Effector memory CD4-positive, alpha-beta T cell (primary cell): Measurements from ENCODE around the gene ALDOB.

Source experiments
- DNase-seq, 3 donors: peaks; one replicate each; pipeline ENCODE4 v3.0.0-alpha.2; 2020
- H3K27ac ChIP-seq: 2 replicates; pipeline ENCODE4 v1.7.0; 2013; ENCODE audit warnings: mild to moderate bottlenecking, low read length, moderate library complexity; ENCODE audit not compliant: insufficient read depth, poor library complexity, severe bottlenecking
- H3K27me3 ChIP-seq: replicated peaks from 2 replicates; pipeline ENCODE4 v1.7.0; 2013; ENCODE audit warnings: mild to moderate bottlenecking, low read length; ENCODE audit not compliant: insufficient read depth, control insufficient read depth, poor library complexity, severe bottlenecking
- H3K36me3 ChIP-seq: 2 replicates; pipeline ENCODE4 v1.7.0; 2013; ENCODE audit warnings: mild to moderate bottlenecking, low read length, moderate library complexity; ENCODE audit not compliant: control insufficient read depth, insufficient read depth
- H3K4me1 ChIP-seq: 2 replicates; pipeline ENCODE4 v1.7.0; 2013; ENCODE audit warnings: low read length, mild to moderate bottlenecking; ENCODE audit not compliant: control insufficient read depth, insufficient read depth, poor library complexity, severe bottlenecking
- H3K4me3 ChIP-seq: 2 replicates; pipeline ENCODE4 v1.7.0; 2013; ENCODE audit warnings: low read length, low read depth, mild to moderate bottlenecking; ENCODE audit not compliant: insufficient read depth, poor library complexity, severe bottlenecking
- H3K9me3 ChIP-seq: 2 replicates; pipeline ENCODE4 v1.7.0; 2013; ENCODE audit warnings: mild to moderate bottlenecking, low read length, moderate library complexity; ENCODE audit not compliant: control insufficient read depth

The ALDOB gene

GRCh38 chr9:101460965-101461364, 25.4 kb upstream of the ALDOB start:
- H3K36me3 ChIP-seq, result no peaks in the 10 kb centered on the region
- no peak for DNase-seq
- no peak overlapping the region for H3K4me3 ChIP-seq
- H3K27me3 ChIP-seq, result peaks cover 8% of the 10 kb centered on the region
- H3K27ac ChIP-seq, result no peak overlapping the region
- H3K9me3 ChIP-seq, result no peaks in the 10 kb centered on the region
- no peaks in the 10 kb centered on the region for H3K4me1 ChIP-seq

DNA sequence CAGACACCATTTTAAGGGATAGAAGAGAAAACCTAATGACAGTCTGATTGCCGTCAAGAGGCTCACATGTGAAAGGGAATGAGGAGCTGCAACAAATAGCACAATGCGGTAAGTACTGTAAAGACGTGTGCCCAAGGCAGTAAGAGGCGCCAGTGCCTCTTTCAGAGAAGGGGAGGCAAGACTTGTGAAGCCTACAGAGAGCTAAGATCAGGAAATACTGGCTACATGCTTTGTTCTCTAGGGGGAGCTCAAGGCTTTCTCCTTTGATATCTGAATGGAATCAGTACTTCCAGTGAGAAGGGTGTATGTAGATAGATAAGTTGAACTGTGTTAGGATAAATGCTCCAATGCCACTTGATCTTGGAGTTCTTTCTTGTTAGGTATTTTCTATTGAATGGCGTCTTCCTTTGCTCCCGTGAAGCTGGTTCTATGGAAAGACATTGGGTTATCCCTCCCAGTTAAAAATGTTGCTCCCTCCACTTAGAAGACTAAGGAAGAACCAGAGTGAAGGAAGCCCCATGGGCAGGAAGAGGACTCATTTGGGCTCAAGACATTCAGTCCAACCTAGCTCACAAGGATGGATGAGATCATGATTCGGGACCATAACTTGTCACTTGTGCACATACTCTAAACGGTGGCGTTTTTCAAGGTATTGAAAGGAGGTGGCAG, 23.5 kb upstream of the ALDOB start:
- no peak overlapping the region for H3K4me3 ChIP-seq
- H3K4me1 ChIP-seq, result no peaks in the 10 kb centered on the region
- no peaks in the 10 kb centered on the region for H3K9me3 ChIP-seq
- H3K27ac ChIP-seq, result no peak overlapping the region
- no peaks in the 10 kb centered on the region for H3K36me3 ChIP-seq
- DNase-seq, result no peak
- no peaks in the 10 kb centered on the region for H3K27me3 ChIP-seq

DNA sequence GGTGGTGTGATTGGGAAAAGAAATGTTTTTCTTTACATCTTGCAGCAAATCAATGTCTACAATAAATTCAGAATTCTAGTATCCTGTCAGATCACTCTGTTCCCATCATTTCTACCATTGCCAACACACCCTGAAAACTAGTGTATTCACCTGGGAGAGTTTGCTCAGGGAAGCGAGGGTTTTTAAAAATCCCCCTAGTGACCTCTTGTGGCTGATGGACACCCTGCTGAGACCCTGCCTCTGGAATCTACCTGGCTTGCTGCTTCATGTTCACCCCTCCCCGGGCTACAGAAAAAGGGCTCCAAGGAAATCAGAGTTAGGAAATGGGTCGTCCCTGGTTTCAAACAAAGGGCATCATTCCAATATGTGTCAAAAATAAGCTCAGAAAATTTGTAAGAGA, 21.4 kb upstream of the ALDOB start:
- no peaks in the 10 kb centered on the region for H3K9me3 ChIP-seq
- no peaks in the 10 kb centered on the region for H3K36me3 ChIP-seq
- H3K27ac ChIP-seq, result no peak overlapping the region
- H3K4me1 ChIP-seq, result no peaks in the 10 kb centered on the region
- H3K27me3 ChIP-seq, result no peaks in the 10 kb centered on the region
- H3K4me3 ChIP-seq, result no peak overlapping the region
- no peak for DNase-seq

DNA sequence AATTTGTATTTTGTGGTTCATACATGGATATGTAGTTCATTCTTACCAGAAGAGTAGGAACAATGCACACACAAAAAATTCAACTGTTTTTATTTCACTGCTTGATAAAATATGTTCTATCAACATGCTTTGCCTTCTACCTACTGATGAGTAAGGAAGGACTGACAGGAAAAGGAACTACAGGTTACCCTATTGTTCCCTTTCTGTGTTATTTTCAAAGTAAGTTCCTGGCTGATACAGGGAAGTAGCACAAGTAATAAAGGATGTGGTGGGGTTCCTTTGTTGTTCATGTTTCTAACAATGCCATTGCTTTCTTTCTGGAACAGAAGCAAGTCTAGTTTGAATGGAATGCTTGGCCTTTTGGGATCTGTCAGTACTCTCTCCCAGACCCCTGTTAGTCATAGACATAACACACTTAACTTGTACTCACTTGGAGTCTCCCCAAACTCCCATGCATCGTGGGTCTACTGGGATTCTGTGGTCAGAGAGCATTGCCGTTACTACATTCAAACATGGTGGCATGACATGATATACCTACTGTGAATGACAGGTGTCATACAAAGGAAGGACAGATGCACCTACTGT, 20.2 kb upstream of the ALDOB start:
- no peak overlapping the region for H3K27ac ChIP-seq
- H3K27me3 ChIP-seq, result no peaks in the 10 kb centered on the region
- H3K36me3 ChIP-seq, result no peaks in the 10 kb centered on the region
- H3K4me1 ChIP-seq, result no peaks in the 10 kb centered on the region
- DNase-seq, result no peak
- H3K9me3 ChIP-seq, result no peaks in the 10 kb centered on the region
- H3K4me3 ChIP-seq, result no peak overlapping the region

DNA sequence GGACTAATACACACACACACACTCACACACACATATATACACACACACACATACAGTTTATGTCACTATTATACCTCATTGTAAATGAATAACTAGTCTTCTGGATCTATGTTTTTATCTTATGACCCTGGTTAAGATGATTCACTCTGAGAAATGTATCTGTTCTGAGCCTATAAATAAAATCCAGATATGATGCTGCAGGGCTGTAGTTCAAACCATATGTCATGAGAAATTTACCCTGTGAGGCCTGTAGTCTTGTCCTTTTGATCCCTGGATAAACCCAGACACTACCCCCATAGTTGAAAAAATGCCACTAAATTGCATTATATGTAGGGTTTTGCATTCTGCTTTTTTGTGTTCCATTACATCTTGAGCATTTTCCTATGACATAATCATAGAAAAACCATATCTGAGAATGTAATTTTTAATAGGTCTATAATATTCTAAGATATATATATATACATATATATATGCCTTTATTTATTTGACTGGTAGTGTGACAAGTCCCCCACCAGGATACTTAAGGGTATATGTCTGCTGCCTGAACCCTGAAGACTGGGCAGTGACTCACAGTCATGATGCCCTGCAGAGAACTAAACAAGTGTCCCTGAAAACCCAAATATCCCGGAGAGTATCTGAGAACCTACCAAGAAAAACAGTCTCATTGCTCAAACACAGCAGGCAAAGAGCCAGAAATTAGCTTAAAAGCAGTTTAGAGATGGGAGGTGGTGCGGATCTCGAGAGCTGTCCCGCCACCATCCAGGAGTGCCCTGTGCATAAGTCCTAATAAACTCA, 18.4 kb upstream of the ALDOB start:
- Histone ChIP-seq H3K9me3 (no peaks in the 10 kb centered on the region), H3K27ac (no peak overlapping the region)
- no peak for DNase-seq

GRCh38 chr9:101451498-101451897, 15.9 kb upstream of the ALDOB start:
- H3K4me3 ChIP-seq, result no peak overlapping the region
- DNase-seq, result no peak
- H3K27ac ChIP-seq, result no peak overlapping the region
- peaks cover 3% of the 10 kb centered on the region for H3K4me1 ChIP-seq
- no peaks in the 10 kb centered on the region for H3K36me3 ChIP-seq
- H3K27me3 ChIP-seq, result peaks cover 5% of the 10 kb centered on the region
- no peaks in the 10 kb centered on the region for H3K9me3 ChIP-seq

More for the DNA sequence above, 18.4 kb upstream of the ALDOB start:
- Histone ChIP-seq H3K36me3 (no peaks in the 10 kb centered on the region), H3K4me3 (no peak overlapping the region), H3K27me3 (no peaks in the 10 kb centered on the region), H3K4me1 (no peaks in the 10 kb centered on the region)

GRCh38 chr9:101450931-101451330, 15.4 kb upstream of the ALDOB start:
- H3K4me1 ChIP-seq, result peaks cover 3% of the 10 kb centered on the region
- H3K27me3 ChIP-seq, result peaks cover 5% of the 10 kb centered on the region
- no peaks in the 10 kb centered on the region for H3K36me3 ChIP-seq
- H3K4me3 ChIP-seq, result no peak overlapping the region
- H3K27ac ChIP-seq, result no peak overlapping the region
- no peak for DNase-seq
- H3K9me3 ChIP-seq, result no peaks in the 10 kb centered on the region

GRCh38 chr9:101449071-101449721, 13.6 kb upstream of the ALDOB start:
- no peaks in the 10 kb centered on the region for H3K9me3 ChIP-seq
- peaks cover 8% of the 10 kb centered on the region for H3K27me3 ChIP-seq
- H3K4me1 ChIP-seq, result peaks cover 3% of the 10 kb centered on the region
- no peaks in the 10 kb centered on the region for H3K36me3 ChIP-seq
- H3K27ac ChIP-seq, result no peak overlapping the region
- peak in 2 of 3 donors; percentile 6 to 8 for DNase-seq
- H3K4me3 ChIP-seq, result peak overlapping the region; percentile 33

GRCh38 chr9:101448680-101449070, 13.1 kb upstream of the ALDOB start:
- no peak for DNase-seq
- Histone ChIP-seq H3K27ac (no peak overlapping the region), H3K4me1 (peaks cover 3% of the 10 kb centered on the region), H3K36me3 (no peaks in the 10 kb centered on the region), H3K9me3 (no peaks in the 10 kb centered on the region), H3K27me3 (peaks cover 8% of the 10 kb centered on the region), H3K4me3 (no peak overlapping the region)

GRCh38 chr9:101446732-101447131, 11.2 kb upstream of the ALDOB start:
- no peak overlapping the region for H3K27ac ChIP-seq
- peaks cover 3% of the 10 kb centered on the region for H3K4me1 ChIP-seq
- no peak overlapping the region for H3K4me3 ChIP-seq
- no peaks in the 10 kb centered on the region for H3K9me3 ChIP-seq
- DNase-seq, result no peak
- no peaks in the 10 kb centered on the region for H3K36me3 ChIP-seq
- H3K27me3 ChIP-seq, result peaks cover 11% of the 10 kb centered on the region
